Endothelial cell of umbilical vein (primary cell): Measurements from ENCODE around the gene HDAC7.

Experiments used
- CTCF ChIP-seq, 2 donors: IDR thresholded peaks; 1 replicate in 1 of 2; 2 replicates in 1 of 2; pipeline ENCODE4 v1.5.1; 2011; ENCODE audit warnings: low read length in 2 of 2, mild to moderate bottlenecking in 2 of 2, moderate library complexity in 2 of 2, control low read depth in 1 of 2, inconsistent platforms in 1 of 2, low read depth in 1 of 2; ENCODE audit not compliant: insufficient read depth in 1 of 2; ENCODE audit errors: extremely low read depth in 1 of 2
- EZH2 ChIP-seq: IDR thresholded peaks from 2 replicates; pipeline ENCODE4 v1.6.1; 2012; ENCODE audit warnings: borderline replicate concordance, low read depth, mild to moderate bottlenecking, moderate library complexity, low read length, inconsistent platforms; ENCODE audit not compliant: severe bottlenecking
- FOS ChIP-seq: IDR thresholded peaks from 2 replicates; pipeline ENCODE4 v1.6.1; 2011; ENCODE audit warnings: mild to moderate bottlenecking, low read length, moderate library complexity, borderline replicate concordance; ENCODE audit not compliant: insufficient read depth
- GATA2 ChIP-seq: IDR thresholded peaks from 2 replicates; pipeline ENCODE4 v1.7.0; 2011; ENCODE audit warnings: low read depth, mild to moderate bottlenecking, moderate library complexity, mixed read lengths, low read length; ENCODE audit not compliant: insufficient read length, insufficient read depth
- MYC ChIP-seq: IDR thresholded peaks from one replicate; pipeline ENCODE4 v1.6.1; 2011; ENCODE audit warnings: mild to moderate bottlenecking, low read depth, low read length
- POLR2A ChIP-seq: IDR thresholded peaks from 2 replicates; pipeline ENCODE4 v1.6.1; 2012; ENCODE audit warnings: low read depth, mild to moderate bottlenecking, control low read depth, low read length
- POLR2AphosphoS5 ChIP-seq: IDR thresholded peaks from 2 replicates; pipeline ENCODE4 v1.6.1; 2012; ENCODE audit warnings: low read depth, mild to moderate bottlenecking, control low read depth, low read length, moderate library complexity; ENCODE audit not compliant: insufficient read depth

DNA sequence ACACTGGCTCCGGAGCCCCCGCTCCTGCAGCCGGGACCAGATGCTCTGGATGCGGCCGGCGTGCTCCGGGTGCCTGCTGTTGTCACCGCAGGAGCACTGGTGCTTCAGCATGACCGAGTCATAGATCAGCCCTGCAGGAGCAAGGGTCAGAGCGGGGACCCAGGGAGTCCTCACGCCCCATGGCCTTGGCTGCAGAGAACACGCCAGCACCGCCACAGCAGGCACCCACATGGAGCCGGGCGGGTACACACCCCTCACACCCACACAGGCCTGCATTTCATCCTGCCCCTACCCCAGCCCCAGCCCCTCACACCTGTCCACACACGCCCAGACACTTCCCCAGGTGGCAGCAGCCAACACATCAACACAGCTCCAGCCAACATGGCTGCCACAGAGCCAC, 27.8 kb downstream of the HDAC7 start:
- TF ChIP-seq CTCF (IDR thresholded peaks at IDR 0.05; ENCODE audit: extremely low read depth in 1 of 2, insufficient read depth in 1 of 2, low read depth in 1 of 2, low read length in 2 of 2) (no peak), POLR2A (no peak), GATA2 (no peak), EZH2 (no peak), POLR2AphosphoS5 (no peak), FOS (no peak), MYC (no peak)
